Measurements from ENCODE around the gene BTBD6. TPM values are rescaled to one million over a fixed set of nuclear protein-coding genes. Genes with fewer than 3 reads are reported as not detected.

BTBD6 gene
- polyA plus RNA-seq, 3 donors = 30.8 to 38.3 (median 36.5) TPM

GRCh38 chr14:105226198-105226597 is 22.1 kb upstream of the BTBD6 start:
- no peak for DNase-seq (ENCODE audit: low read depth in 3 of 3, low spot score in 2 of 3)

- DNase-seq (ENCODE audit: low read depth in 3 of 3, low spot score in 2 of 3) = no peak
Observed at GRCh38 chr14:105227346-105227745, 21.0 kb upstream of the BTBD6 start.

- no peak for DNase-seq (ENCODE audit: low read depth in 3 of 3, low spot score in 2 of 3)
Observed at GRCh38 chr14:105228562-105228961, 19.8 kb upstream of the BTBD6 start.

GRCh38 chr14:105229099-105229655 is 19.2 kb upstream of the BTBD6 start:
- no peak for DNase-seq (ENCODE audit: low read depth in 3 of 3, low spot score in 2 of 3)

GRCh38 chr14:105240811-105241576 is 7.3 kb upstream of the BTBD6 start:
- no peak for DNase-seq (ENCODE audit: low read depth in 3 of 3, low spot score in 2 of 3)

GRCh38 chr14:105241641-105242040 is 6.7 kb upstream of the BTBD6 start:
- no peak for DNase-seq (ENCODE audit: low read depth in 3 of 3, low spot score in 2 of 3)

GRCh38 chr14:105244334-105244733 is 4.0 kb upstream of the BTBD6 start:
- no peak for DNase-seq (ENCODE audit: low read depth in 3 of 3, low spot score in 2 of 3)

GRCh38 chr14:105247026-105247425 is 1.3 kb upstream of the BTBD6 start:
- no peak for DNase-seq (ENCODE audit: low read depth in 3 of 3, low spot score in 2 of 3)

- no peak for DNase-seq (ENCODE audit: low read depth in 3 of 3, low spot score in 2 of 3)
Observed at GRCh38 chr14:105247715-105248367, 492 bp upstream of the BTBD6 start.

- DNase-seq (ENCODE audit: low read depth in 3 of 3, low spot score in 2 of 3) = no peak
Observed at GRCh38 chr14:105249182-105250007, 1.1 kb downstream of the BTBD6 start.

GRCh38 chr14:105250008-105250366 is 1.7 kb downstream of the BTBD6 start:
- DNase-seq (ENCODE audit: low read depth in 3 of 3, low spot score in 2 of 3) = no peak

- no peak for DNase-seq (ENCODE audit: low read depth in 3 of 3, low spot score in 2 of 3)
Observed at GRCh38 chr14:105250986-105251385, 2.7 kb downstream of the BTBD6 start.

GRCh38 chr14:105251920-105252319 is 3.6 kb downstream of the BTBD6 start:
- no peak for DNase-seq (ENCODE audit: low read depth in 3 of 3, low spot score in 2 of 3)

- DNase-seq (ENCODE audit: low read depth in 3 of 3, low spot score in 2 of 3) = no peak
Observed at GRCh38 chr14:105252552-105253328, 4.4 kb downstream of the BTBD6 start.

- DNase-seq (ENCODE audit: low read depth in 3 of 3, low spot score in 2 of 3) = no peak
Observed at GRCh38 chr14:105253329-105253682, 5.0 kb downstream of the BTBD6 start.

- no peak for DNase-seq (ENCODE audit: low read depth in 3 of 3, low spot score in 2 of 3)
Observed at GRCh38 chr14:105255021-105255507, 6.7 kb downstream of the BTBD6 start.

- no peak for DNase-seq (ENCODE audit: low read depth in 3 of 3, low spot score in 2 of 3)
Observed at GRCh38 chr14:105256292-105256960, 8.1 kb downstream of the BTBD6 start.

- DNase-seq (ENCODE audit: low read depth in 3 of 3, low spot score in 2 of 3) = no peak
Observed at GRCh38 chr14:105257464-105257863, 9.1 kb downstream of the BTBD6 start.

GRCh38 chr14:105258846-105259245 is 10.5 kb downstream of the BTBD6 start:
- DNase-seq (ENCODE audit: low read depth in 3 of 3, low spot score in 2 of 3) = no peak

GRCh38 chr14:105260959-105261358 is 12.6 kb downstream of the BTBD6 start:
- no peak for DNase-seq (ENCODE audit: low read depth in 3 of 3, low spot score in 2 of 3)

Data from right renal cortex interstitium (tissue), 3 donors.